ENCODE data around the gene ZNF593OS.
A peak's percentile ranks its signal among the peaks of the same experiment; 100 is the strongest.

Gene ZNF593OS

DNA sequence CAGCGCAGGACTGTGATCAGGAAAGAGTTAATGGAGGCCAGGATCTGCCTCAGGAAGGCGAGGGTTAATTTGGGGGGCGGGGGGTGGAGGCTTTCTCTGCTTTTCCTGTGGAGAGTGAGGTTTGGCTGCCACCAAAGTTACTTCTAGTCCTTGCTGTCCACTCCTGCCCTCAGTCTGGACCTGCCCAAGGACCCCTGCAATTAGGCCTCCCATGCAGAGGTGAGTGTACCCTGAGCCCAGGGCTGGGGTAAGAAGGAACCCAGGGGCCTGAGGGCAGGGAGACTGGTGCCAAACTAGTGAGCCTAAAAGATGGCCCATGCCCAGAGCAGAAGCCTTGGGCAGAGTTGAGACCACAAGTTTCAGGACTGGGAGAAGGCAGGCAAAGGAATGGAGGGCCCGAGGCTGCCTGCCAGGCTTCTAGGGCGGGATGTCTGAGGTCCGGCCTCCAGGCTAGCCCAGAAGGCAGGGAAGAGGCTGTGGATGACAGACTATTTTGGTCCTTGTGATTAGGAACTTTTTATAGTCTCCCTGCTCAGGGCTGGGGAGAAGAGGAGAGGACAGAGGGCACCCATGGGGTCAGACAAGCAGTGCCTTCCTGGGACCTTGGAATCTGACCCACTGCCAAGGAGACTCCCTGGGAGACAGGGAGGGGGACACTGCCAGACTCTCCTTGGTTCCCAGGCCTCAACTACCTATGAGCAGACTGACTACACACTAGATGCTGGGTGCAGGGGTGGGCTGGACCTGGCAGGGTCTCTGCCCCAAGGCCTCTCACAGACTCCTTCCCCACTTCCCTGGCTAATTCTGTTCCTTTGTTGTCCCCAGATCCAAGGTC lies 12.5 kb downstream of the ZNF593OS start, which contains the start of gene FAM110D:
Gene FAM110D, plus strand, starts transcription at position 172 of the 835 bp plus-strand sequence. CDS start 2,213 bp downstream, outside the sequence.
- DNase-seq: no peak

DNA sequence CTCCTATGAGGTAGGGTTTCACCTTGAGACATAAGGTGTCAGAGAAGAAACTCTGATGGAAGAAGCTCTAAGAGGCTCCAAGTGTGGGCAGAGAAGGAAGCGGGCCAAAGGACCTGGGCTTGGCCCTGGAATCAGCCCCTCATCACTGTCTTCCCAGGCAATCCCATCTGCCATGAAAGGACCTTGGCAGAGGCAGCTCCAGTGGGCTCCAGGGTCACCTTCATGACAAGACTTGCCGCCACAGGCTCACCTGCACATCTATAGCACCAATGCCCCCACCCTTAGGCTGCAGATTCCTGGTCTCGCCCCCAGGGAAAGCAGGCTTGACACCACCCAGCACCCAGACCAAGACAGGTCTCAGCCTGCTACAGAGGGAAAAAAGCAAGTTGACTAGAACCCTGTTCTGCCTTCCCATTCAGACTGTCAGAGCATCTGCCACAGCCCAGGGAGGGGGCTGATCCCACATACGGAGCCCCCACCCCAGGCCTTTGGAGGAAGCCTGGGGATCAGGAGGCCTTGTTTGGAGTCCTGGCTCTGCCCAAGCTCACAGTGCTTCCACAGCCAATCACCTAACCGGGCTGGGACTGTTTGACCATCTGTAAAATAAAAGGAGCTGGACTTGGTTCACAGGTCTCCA lies 13.2 kb downstream of the ZNF593OS start:
- no peak for DNase-seq

DNA sequence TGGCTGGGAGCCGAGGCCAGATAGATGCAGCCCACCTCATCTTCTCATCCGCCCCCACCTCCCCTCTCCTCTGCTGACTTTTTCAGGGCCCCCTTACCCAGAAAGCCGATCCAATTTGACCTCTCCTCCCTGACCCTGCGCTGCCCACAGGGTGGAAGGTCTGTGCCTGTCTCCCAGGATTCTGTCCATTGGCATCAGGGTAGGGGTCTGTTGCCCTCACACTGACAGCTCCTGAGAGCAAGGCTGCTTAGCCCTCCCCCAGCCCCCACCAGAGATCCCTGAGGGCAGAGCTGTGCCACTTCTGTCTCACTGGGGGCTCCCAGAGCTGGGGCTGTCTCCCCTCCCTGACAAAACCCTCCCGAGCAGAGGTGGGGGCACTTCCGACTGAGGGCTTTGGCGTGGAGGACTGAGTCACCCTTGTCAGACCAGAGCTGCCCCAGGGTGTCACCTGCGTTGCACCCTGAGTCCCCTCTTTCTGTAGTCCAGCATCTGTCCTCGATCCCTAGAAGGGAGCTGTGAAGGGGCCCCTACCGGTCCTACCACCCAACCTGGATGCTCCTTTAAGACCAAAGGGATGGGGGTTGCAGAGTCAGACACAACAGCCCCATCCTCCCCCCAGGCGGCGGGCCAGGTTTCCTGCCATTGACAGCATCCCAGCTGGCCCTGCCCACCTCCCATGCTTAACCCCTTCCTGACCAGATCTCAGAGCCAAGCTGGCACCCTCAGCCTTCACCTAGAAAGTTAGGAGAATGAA lies 15.2 kb downstream of the ZNF593OS start:
- DNase-seq: no peak

DNA sequence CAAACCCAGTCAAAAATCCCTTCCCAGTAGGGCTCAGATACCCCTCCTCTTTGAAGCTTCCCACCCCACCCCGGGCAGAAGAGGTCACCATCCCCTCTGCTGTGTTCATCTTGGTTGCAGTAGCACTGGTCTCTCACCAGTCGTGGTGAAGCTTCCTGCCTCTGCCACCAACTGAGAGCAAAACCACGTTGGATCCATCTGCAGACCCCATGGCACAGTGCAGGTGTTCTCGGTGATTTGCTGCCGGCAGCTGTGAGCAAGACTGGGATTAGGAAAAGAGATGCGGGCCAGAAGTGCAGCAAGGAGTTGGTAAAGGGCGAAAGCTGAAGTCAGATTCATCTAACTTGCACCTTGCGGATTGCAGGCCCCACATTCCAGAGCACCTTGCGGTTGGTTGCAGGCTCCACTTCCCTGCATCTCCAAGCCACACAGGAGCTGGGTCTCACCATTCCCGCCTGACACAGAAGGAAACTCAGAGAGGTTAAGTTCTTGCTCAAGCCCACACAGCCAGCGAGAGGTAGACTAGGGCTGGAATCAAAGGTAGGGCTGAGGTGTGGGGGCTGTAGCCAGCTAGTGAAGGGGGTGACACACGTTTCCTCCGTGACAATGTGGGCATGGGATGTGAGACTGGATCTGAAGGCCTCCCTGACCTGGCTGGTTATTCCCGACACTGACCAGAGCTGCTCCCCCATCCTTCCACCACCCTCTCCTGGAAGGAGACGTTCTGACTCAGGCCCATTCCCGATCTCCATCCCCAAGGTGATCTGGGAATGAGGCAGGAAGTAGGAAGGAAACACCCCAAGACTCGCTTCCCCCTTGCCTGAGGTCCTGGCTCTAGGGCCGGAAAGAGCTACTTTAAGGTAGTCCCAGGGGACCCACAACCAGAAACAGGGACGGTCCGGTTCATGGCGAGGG lies 16.0 kb downstream of the ZNF593OS start:
- DNase-seq: no peak

DNA sequence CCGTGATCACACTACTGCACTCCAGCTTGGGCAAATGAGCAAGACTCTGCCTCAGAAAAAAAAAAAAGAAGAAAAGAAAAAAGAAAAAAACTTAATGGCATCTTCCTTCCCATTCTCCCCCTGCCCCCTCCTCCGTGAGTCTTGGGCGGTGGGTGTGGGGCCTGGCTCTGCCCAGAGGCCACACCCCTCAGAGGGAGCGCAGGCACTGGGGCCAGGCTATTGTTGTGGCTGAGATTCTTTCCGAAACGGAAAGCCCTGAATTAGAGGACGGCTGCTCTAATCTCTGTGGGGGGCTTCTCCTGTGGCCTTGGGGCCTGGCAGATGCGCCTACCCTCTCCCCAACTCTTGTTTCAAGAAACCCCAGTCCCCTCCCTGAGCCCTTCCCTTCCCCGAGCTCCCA lies 16.9 kb downstream of the ZNF593OS start:
- no peak for DNase-seq

DNA sequence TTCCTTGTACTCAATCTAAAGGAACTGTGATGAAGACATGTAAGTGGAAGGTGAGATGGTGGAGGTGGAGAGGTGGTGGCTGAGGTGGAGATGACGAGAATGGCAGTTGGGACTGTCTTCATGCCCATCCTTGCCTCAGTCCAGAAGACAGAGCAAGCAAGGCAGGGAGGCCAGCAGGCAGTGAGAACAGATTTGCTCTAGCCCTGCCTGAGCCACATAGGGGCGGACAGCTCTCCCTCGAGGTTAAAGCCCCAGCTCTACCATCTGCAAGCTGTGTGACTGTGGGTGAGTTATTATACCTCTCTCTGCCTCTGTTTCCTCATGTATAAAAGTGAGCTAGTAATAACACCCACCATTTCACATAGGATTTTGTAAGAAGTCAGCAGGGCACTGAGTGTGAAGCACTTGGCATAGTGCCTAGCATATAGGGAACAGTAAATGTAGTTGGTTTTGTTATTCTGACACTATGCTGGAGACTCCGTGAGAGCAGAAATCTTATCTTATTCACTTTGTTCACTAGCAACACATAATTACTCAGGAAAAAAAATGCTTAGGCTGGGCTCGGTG lies 17.6 kb downstream of the ZNF593OS start:
- DNase-seq: no peak

DNA sequence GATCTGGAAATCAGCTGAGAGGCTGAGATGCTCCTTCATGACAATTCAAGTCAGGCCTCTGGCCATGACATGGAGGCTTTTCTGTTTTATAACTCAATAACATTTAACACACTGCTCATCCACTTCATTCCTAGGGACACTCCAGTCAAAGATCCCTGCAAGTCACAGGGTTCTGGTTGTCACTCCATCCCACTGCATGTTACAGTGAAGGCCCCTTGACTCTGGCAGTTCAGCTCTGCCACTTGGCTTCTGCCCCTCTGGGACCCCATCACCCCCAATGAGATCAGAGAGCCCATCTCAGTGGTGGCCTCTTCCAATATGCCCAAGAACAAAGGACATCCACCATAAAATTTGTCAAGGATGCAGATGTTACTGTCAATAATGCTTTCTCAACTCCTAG lies 22.7 kb downstream of the ZNF593OS start:
- no peak for DNase-seq

DNA sequence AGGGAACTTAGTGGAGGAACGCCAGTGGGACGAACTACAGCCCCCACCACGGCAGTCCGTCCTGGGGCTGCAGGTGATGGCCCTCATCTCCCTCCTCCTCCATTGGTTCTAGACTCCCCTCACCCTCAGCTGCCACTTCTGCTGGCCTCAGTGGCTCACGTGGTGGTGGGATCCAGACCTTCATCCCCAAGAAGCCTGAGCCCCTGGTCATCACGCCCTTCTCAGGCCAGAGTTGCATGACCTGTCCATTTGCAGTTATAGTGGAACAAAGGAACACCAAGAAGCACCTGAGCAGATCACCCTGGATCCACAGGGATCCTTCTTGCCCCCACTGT lies 25.7 kb downstream of the ZNF593OS start:
- DNase-seq: no peak

DNA sequence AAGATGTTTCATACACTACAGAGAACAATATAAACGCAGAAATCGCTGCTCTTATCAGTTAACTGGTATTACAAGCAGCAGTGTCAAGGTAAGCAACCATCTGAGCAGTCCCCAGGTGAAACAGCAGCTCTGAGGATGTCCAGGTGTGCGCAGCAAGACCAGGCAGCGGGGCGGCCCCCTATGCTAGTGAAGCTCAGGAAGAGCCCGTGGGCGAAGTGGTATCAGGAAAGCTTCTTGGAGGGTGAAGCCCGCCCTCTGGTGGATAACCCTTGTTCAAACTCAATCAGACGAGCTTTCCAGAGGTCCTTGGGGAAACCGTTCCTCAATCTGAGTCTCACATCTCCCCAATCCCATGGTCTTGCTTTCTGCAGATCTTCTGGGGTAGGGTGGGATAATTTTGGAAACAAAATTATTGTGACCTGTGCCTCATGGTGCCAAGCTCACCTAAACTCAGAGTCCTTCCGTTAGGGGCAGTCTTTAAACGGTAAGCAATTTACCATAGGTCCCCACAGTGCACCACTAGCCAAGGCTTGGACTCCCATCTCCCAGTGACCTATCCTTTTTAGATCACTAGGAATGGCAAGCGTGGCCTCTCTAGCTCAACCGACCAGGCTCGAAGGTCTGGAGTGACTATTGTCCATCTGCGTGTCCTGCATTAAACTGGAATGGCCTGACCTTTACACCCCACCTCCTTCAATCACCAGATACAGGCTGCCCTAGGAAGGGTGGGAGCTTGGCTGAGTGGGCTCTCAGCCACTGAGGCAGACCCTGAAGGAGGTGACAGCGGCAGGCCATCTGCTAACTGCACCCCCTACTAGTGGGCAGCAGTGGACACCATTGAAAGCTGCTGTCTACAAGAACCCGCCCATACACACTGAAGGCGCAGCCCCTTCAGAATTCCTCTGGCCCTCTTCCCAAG lies 26.3 kb downstream of the ZNF593OS start:
- peak; percentile 28 to 56 (median 40) for DNase-seq

DNA sequence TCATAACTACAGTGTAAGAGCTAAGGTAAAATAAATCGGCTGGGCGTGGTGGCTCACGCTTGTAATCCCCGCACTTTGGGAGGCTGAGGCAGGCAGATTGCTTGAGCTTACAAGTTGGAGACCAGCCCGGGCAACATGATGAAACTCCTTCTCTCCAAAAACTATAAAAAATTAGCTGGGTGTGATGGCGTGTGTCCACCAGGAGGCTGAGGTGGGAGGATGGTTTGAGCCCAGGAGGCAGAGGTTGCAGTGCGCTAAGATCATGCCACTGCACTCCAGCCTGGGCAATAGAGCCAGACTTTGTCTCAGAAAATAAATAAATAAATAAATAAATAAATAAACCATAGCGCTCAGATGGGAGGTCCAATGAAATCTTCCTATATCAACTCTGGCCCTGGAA lies 29.5 kb downstream of the ZNF593OS start:
- DNase-seq: no peak

DNA sequence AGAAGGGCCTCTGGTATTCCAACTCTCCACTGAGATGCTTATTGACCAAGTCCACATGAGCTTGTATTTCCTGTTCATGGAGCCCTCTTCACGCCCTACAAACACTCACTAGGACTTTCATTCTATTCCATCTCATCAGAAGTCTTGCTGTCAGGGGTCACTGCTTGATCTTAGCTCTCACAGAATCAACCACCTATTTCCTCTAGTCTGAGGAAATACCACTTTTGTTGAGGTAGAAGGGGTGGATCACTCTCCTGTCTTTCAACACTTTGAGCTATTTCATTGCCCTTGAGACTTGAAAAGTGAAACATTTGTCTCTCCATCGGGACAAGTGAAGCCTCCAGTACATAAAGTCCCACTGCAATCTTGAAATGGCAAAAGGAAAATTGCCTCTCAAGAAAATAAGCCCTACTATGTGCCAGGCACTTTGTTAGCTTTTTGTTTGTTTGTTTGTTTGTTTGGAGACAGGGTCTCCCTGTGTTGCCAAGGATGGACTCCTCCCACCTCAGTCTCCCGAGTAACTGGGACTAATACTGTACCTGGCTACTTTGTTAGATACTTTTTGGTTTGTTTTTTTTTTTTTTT lies 32.6 kb downstream of the ZNF593OS start:
- no peak for DNase-seq

DNA sequence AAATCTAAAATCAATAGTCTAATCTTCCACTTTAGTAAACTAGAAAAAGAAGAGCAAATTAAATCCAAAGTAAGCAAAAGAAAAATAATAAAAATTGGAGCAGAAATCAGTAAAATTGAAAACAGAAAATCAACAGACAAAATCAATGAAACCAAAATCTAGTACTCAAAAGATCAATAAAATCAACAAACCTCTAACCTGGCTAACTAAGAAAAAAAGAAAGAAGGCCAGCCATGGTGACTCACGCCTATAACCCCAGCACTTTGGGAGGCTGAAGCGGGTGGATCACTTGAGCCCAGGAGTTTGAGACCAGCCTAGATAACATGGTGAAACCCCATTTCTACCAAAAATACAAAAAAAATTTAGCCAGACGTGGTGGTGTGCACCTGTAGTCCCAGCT lies 37.2 kb downstream of the ZNF593OS start:
- DNase-seq: no peak

DNA sequence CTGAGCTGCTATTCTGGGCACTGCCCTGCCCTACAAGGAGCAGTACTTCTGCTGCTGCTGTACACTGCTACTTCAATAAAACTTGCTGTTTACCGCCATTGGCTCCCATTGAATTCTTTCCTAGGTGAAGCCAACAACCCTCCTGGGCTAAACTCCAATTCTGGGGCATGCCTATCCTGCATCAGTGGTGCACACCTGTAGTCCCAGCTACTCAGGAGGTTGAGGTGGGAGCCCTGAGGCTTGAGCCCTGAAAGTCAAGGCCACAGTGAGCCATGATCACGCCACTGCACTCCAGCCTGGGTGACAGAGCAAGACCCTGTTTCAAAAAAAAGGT lies 38.8 kb downstream of the ZNF593OS start:
- no peak for DNase-seq

DNA sequence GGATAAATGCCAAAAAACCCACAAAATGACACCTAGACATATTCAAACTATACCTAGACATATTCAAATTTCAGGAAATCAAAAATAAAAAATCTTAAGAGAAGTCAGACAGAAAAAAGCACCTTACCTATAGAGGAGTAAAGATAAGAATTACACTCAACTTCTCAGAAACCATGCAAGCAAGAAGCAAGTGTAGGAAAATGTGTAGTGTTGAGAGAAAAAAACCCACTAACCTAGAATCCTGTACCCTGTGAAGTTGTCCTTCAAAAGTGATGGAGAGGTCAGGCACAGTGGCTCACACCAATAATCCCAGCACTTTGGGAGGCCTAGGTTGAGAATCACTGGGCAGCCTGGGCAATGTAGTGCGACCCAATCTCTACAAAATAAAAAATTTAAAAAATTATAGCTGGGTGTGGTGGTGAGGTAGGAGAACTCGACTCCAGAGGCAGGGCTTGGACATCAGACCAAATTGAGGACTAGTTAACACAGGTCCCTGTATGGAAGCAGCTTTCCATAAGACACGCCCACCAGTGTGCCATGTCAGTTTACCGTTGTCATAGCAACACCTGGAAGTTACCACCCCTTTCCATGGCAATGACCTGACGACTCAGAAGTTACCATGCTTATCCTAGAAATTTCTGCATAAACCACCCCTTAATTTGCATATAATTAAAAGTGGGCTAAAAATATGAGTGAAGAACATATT lies 39.4 kb downstream of the ZNF593OS start:
- no peak for DNase-seq

DNA sequence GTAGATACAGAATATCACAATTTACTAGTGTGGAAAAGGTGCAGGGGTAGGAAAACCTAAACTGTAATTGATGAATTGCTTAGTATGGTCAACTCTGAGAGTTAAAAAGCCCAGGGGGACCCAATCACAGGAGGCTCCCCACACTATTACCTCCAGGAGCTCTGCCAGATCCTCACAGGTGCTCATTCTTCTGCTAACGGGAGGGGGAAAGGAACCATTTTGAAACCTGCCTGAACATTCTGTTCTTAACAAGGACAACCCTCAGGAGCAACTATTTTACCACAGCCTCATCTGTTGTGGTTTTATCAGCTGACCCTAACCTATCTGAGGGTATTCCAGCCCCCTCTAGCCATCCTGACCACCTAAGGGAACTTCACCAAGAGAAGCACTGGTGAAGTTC lies 40.9 kb downstream of the ZNF593OS start:
- no peak for DNase-seq

DNA sequence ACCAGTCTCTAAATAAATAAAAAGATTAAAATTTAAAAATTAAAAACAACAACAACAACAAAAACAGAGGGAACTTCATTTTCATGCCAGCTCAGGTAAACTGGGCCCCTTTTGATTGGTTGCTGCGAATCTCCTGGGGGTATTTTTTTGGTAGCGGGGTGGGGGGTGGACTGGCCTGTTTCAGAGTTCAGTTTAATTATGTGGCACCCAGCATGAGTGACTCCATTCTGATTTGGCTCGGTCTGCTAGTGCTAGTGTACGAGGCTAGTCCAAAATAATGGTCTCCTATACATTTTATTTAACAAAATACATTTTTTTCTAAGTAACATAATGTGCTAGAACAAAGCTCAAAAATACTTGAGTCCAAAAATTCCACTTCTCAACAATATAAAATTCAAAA lies 41.9 kb downstream of the ZNF593OS start:
- no peak for DNase-seq

DNA sequence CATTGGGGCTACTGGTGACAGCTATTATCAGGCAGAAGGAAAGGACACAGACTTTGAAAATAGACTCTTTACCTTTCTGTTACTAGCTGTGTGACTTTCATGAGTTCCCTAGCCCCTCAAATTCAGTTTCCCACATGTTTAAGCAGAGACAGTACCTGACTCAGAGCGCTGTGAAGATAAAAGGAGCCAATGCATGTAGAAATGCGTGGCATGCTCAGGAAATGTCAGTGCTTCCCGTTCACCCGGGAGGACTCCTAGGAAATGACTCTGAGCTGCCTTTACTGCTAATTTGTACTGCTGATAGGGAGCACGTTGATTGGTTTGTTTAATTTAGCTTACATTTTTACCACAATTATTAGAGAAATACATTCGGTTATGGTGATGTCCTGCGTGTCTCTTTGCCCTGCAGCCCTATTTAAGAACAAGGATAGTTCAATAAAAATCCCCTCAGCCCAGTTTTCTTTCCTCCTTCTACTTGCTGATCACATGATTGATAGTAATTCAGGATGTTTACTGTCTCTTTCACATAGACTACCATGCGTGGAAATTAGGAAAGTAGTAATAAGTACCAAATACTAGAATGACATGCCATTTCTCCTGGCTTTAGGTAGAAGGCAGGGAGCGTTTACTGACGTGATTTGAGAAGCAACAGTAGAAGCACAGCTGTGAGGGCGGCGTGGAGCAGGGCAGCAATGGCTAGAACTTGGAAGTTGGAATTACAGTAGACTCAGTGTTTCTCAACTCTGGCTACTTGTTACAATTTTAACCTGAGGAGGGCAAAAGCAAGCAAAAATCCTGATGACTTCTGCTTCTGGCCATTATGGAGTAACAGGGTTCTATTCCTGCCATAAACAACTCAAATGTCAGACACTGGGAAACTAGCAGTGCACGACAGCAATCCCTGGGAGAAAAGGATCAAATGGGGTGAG lies 44.1 kb downstream of the ZNF593OS start:
- DNase-seq: no peak

DNA sequence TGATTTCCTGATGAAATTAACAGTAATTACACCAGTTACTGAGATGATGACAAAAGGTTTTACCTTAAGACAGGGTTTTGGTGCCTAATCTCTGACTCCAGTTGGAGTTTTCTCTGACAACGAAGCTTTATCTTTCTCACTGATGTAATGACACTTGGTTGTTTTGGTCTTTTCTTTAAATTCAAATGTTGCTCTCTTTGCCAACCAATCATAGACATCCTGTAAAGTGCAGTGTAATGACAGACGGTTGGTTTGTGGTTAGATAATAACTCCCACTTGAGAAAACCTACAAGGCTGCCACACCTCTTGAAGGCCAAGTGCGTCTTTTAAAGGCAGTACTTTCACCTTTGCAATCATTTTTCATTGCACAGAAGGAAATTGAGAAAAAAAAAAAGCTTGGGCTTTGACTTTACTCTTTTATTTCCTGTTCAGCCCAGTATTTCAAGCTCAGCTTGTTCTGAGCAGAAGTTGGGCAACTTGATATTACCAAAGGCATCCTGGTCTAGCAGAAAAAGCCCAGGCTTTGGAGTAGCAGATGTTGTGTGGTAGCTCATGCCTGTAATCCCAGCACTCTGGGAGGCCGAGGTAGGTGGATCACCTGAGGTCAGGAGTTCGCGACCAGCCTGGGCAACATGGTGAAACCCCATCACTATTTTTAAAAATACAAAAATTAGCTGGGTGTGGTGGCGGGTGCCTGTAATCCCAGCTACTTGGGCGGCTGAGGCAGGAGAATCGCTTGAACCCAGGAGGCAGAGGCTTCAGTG lies 45.1 kb downstream of the ZNF593OS start:
- DNase-seq: peak in 2 of 4 experiments; percentile 9 to 26

Data from activated CD4-positive, CD25-positive, alpha-beta regulatory T cell (primary cell).